GM12872 (cell line): ENCODE results near the gene HS2ST1.

Source experiments
- TF ChIP-seq, protein P1 (sequence below): IDR thresholded peaks from 3 replicates; pipeline ENCODE4 v1.5.1; 2011; ENCODE audit warnings: low read depth, mild to moderate bottlenecking, low read length, moderate library complexity; ENCODE audit not compliant: insufficient read depth

HS2ST1 gene

GRCh38 chr1:87007323-87007722 lies 92.9 kb downstream of the HS2ST1 start:
- TF ChIP-seq, protein P1, sequence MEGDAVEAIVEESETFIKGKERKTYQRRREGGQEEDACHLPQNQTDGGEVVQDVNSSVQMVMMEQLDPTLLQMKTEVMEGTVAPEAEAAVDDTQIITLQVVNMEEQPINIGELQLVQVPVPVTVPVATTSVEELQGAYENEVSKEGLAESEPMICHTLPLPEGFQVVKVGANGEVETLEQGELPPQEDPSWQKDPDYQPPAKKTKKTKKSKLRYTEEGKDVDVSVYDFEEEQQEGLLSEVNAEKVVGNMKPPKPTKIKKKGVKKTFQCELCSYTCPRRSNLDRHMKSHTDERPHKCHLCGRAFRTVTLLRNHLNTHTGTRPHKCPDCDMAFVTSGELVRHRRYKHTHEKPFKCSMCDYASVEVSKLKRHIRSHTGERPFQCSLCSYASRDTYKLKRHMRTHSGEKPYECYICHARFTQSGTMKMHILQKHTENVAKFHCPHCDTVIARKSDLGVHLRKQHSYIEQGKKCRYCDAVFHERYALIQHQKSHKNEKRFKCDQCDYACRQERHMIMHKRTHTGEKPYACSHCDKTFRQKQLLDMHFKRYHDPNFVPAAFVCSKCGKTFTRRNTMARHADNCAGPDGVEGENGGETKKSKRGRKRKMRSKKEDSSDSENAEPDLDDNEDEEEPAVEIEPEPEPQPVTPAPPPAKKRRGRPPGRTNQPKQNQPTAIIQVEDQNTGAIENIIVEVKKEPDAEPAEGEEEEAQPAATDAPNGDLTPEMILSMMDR, result no peak

DNA sequence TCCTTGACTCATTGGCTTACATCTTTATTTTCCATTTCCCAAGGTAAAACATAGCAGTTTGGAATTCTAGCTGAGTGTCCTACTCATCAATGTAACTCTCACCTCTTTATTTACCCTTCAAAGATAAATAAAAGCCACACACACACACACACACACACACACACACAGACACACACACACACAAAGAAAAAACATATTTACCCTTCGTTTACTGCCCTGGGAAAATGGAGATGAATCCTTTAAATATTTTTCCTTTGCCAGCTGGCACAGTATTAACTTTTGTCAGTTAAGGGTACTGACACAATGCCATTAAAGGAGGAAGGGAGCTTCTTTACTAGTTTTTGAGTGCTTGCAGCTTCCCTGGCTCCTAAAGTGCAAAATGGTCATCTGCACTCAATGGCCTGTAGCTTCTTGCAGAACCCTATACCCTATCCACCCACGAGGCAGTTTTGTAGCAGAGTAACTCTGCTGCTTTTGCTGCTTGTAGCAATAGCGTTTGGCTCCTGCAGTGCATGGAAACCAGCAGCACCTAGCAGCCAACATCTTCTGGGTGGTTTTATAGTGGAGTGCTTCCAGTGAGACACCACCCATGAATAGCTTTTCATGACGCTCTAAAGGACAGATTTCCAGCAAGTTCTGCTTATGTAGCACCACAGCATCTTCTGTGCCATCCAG lies 103.7 kb downstream of the HS2ST1 start:
- TF ChIP-seq, protein P1, result no peak

GRCh38 chr1:87023326-87023725 lies 108.9 kb downstream of the HS2ST1 start:
- TF ChIP-seq, protein P1, result no peak

GRCh38 chr1:87024936-87025540 lies 110.6 kb downstream of the HS2ST1 start:
- TF ChIP-seq, protein P1, result peak; percentile 60

GRCh38 chr1:87028576-87028975 lies 114.1 kb downstream of the HS2ST1 start:
- TF ChIP-seq, protein P1, result no peak

- TF ChIP-seq, protein P1, result no peak
These were observed 116.6 kb downstream of the HS2ST1 start for GRCh38 chr1:87030740-87031690.

GRCh38 chr1:87034351-87034750 lies 119.9 kb downstream of the HS2ST1 start:
- TF ChIP-seq, protein P1, result no peak
